ENCODE measurements around the gene ZNF777. TPM values are rescaled to one million over a fixed set of nuclear protein-coding genes. Genes with fewer than 3 reads are reported as not detected.

The ZNF777 gene
- total RNA-seq, 1 donor from 2014 or later, result 13.4 TPM

DNA sequence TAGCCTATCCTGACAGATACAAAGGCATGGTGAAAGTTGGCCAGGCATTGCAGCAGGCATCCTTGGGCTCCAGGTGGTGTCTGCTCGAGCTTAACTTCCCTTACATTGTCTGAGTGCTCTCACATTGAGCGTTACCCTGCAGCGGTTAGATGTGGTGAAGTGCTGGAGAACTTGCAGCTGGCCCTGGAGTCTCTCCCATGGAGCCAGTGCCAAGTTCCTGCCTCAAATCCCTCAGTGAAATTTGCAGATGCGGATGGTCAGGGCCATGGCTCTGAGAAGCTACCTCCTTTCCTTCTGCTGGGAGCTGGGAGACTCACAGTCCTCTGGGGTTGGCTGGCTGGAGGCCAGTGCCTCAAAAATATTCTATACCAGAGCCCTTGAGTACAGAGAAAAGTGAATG is 40.0 kb upstream of the ZNF777 start:
- TF ChIP-seq, protein P1, sequence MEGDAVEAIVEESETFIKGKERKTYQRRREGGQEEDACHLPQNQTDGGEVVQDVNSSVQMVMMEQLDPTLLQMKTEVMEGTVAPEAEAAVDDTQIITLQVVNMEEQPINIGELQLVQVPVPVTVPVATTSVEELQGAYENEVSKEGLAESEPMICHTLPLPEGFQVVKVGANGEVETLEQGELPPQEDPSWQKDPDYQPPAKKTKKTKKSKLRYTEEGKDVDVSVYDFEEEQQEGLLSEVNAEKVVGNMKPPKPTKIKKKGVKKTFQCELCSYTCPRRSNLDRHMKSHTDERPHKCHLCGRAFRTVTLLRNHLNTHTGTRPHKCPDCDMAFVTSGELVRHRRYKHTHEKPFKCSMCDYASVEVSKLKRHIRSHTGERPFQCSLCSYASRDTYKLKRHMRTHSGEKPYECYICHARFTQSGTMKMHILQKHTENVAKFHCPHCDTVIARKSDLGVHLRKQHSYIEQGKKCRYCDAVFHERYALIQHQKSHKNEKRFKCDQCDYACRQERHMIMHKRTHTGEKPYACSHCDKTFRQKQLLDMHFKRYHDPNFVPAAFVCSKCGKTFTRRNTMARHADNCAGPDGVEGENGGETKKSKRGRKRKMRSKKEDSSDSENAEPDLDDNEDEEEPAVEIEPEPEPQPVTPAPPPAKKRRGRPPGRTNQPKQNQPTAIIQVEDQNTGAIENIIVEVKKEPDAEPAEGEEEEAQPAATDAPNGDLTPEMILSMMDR (IDR thresholded peaks at IDR 0.05), result no peak
- Histone ChIP-seq H3K36me3 (no peaks in the 10 kb centered on the region), H3K27me3 (no peaks in the 10 kb centered on the region), H3K27ac (no peak overlapping the region), H3K9me3 (peaks cover 0 to 7% of the 10 kb centered on the region in 2 donors), H3K4me3 (no peak overlapping the region), H3K4me1 (peaks cover 2 to 3% of the 10 kb centered on the region in 2 donors)
- intact Hi-C loops (cut with DNase I), result no loop called here
- DNase-seq (ENCODE audit: low spot score in 2 of 2), result no peak

DNA sequence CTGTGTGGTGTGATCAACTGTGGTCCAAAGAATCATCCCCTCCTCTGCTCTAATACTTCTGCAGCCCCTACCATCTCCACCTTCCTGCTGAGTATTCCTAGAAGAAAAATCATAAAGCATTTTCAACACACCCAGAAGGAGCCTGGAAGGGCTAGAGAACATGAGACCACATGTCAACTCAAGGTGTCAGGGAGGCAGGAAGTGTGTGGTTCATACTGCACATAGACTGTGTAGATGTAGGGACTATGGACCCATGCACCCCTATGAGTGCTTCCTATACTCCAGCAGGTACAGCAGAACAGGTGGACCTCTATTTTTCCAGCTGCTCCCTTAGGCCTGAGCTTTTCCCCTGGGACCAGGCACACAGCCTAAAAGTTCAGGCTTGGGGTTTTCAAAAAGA is 39.3 kb upstream of the ZNF777 start:
- intact Hi-C loops (cut with DNase I), result no loop called here
- H3K4me1 ChIP-seq, result peaks cover 6 to 9% of the 10 kb centered on the region in 2 donors
- no peak overlapping the region for H3K4me3 ChIP-seq
- H3K9me3 ChIP-seq, result peaks cover 0 to 5% of the 10 kb centered on the region in 2 donors
- H3K27me3 ChIP-seq, result no peaks in the 10 kb centered on the region
- TF ChIP-seq, protein P1 (IDR thresholded peaks at IDR 0.05), result no peak
- no peak overlapping the region for H3K27ac ChIP-seq
- DNase-seq (ENCODE audit: low spot score in 2 of 2), result no peak
- H3K36me3 ChIP-seq, result no peaks in the 10 kb centered on the region

DNA sequence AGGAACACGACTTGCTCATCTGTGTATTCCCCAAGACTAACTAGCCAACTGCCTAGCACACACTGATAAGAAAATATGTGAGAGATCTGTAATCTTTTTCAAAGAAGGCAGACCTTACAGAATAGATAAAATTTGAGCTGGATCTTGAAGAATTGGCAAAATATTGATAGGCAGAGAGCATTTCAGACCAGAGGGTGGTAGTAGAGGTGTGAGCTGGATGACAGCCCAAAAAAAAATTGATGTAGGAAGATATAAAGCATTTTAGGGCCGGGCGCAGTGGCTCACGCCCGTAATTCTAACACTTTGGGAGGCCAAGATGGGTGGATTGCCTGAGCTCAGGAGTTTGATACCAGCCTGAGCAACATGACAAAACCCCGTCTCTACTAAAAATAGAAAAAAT is 37.9 kb upstream of the ZNF777 start:
- H3K36me3 ChIP-seq, result peaks cover 3 to 6% of the 10 kb centered on the region in 2 donors
- intact Hi-C loops (cut with DNase I), result loop anchor here (2.0 to 10.0 kb wide), 5 partner anchors 126 to 338 kb away; partner anchors contain the start of genes ZNF212, ZNF783 and ZNF862
- DNase-seq (ENCODE audit: low spot score in 2 of 2), result no peak
- peaks cover 6 to 11% of the 10 kb centered on the region in 2 donors for H3K4me1 ChIP-seq
- H3K4me3 ChIP-seq, result no peak overlapping the region
- no peaks in the 10 kb centered on the region for H3K27me3 ChIP-seq
- H3K27ac ChIP-seq, result no peak overlapping the region
- no peaks in the 10 kb centered on the region for H3K9me3 ChIP-seq
- TF ChIP-seq, protein P1 (IDR thresholded peaks at IDR 0.05), result no peak

DNA sequence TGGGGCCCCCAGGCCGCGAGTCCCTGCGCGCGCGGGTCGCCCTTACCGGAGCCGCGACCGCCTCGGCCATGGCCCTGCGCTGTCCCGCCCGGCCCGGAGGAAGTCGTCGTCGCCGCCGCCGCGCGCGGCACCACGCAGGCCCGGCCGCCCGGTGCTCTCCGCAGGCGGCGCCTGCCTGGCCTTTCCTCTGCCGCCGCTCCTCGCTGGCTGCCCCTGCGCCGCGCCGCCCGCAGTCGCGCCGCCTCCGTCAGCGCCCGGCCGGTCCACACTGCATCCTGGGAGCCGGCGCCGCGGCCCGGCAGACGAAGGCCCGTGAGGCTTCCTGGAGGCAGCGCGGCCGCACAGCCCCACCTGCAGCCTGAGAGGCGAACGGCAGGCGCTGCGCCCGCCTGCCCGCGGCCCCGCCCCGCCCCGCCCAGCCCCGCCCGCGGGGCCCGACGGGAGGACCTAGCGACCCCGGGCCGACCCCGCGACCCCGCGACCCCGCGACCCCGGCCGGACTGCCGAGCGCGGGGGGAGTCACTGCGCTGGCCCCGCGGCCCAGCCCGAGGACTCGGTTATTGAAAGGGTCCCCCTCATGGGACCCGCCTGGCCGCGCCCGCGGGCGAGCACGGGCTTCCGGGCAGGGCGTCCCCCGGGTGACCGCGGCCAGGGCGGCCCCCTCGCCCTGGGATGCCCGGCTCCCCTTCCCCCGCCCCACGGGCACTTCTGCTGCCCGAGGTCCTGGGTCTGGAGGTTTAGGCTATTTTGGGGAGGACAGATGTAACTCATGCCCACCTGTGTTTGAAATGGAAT is 36.8 kb upstream of the ZNF777 start, which contains the start of gene ZNF746:
Gene ZNF746 (minus strand): TSS at position 343 of the 795 bp plus-strand sequence. CDS start 273 bp downstream, at position 70.
- Histone ChIP-seq H3K27ac (peak within 1 kb of the TSS; percentile 87 to 89), H3K4me1 (peaks cover 6 to 11% of the 10 kb centered on the region in 2 donors), H3K36me3 (peaks cover 14 to 17% of the 10 kb centered on the region in 2 donors), H3K9me3 (no peaks in the 10 kb centered on the region), H3K4me3 (peak within 1 kb of the TSS; percentile 84 to 92), H3K27me3 (no peaks in the 10 kb centered on the region)
- TF ChIP-seq, protein P1 (IDR thresholded peaks at IDR 0.05), result peak in 2 of 3 experiments; percentile 38 to 77
- intact Hi-C loops (cut with DNase I), result loop anchor here (1.0 to 10.0 kb wide), 8 partner anchors 37 to 340 kb away; partner anchors contain the start of genes ZNF212, ZNF777, ZNF783 and ZNF862
- peak; percentile 28 to 88 for DNase-seq (ENCODE audit: low spot score in 2 of 2)

DNA sequence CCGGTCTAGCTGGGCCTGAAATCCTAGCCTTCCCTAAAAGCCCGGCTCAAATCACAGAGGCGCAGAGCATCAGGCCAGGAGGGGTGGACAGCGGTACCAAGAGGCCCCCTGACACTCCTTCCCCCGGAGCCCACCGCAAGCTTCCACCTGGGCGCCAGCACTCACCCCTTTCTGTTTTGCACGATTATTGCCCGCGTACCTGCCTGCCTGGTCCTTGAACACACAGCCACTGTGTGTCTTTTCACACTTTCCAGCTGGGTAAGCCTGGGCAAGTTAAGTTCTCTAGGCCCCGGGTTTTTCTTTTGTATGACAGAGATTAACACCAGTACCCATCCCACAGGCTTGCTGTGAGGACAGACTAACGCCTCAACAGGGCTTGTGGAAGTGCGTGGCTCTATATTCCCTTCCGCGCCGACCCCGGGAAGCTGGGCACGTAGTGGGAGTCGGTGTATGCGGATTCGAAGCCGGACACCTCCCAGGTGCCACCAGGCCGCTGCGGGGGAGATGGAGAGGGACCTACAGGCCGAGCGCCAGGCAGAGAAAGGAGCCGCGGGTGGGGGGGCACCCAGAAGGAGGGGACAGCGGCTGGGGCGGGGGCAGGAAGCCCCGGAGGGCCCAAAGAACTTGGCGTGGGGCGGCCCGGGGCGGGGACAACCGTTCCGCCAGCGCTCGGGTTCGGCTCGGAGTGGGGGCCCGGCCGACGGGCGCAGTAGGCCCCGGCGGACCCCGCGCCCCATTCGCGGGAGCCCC is 36.0 kb upstream of the ZNF777 start:
- peak overlapping the region; percentile 84 to 92 for H3K4me3 ChIP-seq
- intact Hi-C loops (cut with DNase I), result loop anchor here (1.0 to 10.0 kb wide), 7 partner anchors 36 to 340 kb away; partner anchors contain the start of genes ZNF212, ZNF777, ZNF783 and ZNF862
- H3K9me3 ChIP-seq, result no peaks in the 10 kb centered on the region

More for the DNA sequence above, 36.0 kb upstream of the ZNF777 start:
- Histone ChIP-seq H3K27ac (peak overlapping the region; percentile 87 to 89), H3K27me3 (no peaks in the 10 kb centered on the region), H3K4me1 (peaks cover 6 to 11% of the 10 kb centered on the region in 2 donors), H3K36me3 (peaks cover 23 to 26% of the 10 kb centered on the region in 2 donors)
- TF ChIP-seq, protein P1 (IDR thresholded peaks at IDR 0.05), result no peak
- no peak for DNase-seq (ENCODE audit: low spot score in 2 of 2)
